Stomach (tissue), 4 donors: ENCODE data around the gene CLASP2.

ENCODE experiments used
- EP300 ChIP-seq: sonication (generic); formaldehyde crosslinking; IDR thresholded peaks from one replicate; pipeline ENCODE4 v1.6.1; 2017; ENCODE audit warnings: antibody characterized with exemption
- POLR2A ChIP-seq, 4 donors: fragments of 450-650 bp; IDR thresholded peaks; one replicate each; pipeline ENCODE4 v1.6.1; 2016; ENCODE audit warnings: antibody characterized with exemption in 4 of 4, control low read depth in 2 of 4, mild to moderate bottlenecking in 1 of 4, moderate library complexity in 1 of 4
- POLR2AphosphoS5 ChIP-seq, 3 donors: sonication (generic); formaldehyde crosslinking; IDR thresholded peaks; one replicate each; pipeline ENCODE4 v1.6.1; 2016; ENCODE audit warnings: antibody characterized with exemption in 3 of 3
- TF ChIP-seq, protein P1 (sequence below), 7 experiments: fragments of 450-650 bp in 4 of 7; fragments of 200-600 bp in 3 of 7; sonication (generic) in 3 of 7; IDR thresholded peaks; one replicate each; pipeline ENCODE4 v1.5.1; 2016 to 2019; ENCODE audit warnings: antibody characterized with exemption in 7 of 7, control low read depth in 2 of 7, mild to moderate bottlenecking in 1 of 7

DNA sequence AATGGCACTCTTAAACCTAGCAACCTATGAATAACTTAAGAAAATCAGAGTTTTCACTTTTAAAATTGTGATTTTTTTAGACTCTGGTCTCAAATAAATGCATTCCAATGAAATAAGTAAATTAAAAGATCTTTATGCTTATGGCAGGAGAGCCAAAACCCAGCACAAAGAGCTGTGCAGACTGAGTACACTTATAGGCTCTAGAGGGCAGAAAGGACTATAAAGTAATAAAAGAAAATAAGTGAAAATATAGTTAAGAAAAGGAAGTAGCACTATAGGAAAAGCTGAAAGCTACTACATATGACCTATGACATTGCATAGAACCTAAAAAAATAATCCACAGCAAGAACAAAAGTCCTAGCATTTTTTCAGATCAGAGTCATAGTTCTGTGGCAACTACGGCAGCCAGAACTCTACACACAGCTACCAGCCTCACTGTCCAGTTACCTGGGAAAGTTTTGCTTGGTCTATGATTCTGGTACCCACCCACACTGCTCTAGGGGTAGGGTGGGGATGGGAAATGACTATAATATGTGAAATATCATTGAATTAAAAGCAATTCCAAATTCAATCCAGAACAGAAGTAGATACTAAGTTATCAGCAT, 30.5 kb downstream of the CLASP2 start:
- TF ChIP-seq, protein P1, sequence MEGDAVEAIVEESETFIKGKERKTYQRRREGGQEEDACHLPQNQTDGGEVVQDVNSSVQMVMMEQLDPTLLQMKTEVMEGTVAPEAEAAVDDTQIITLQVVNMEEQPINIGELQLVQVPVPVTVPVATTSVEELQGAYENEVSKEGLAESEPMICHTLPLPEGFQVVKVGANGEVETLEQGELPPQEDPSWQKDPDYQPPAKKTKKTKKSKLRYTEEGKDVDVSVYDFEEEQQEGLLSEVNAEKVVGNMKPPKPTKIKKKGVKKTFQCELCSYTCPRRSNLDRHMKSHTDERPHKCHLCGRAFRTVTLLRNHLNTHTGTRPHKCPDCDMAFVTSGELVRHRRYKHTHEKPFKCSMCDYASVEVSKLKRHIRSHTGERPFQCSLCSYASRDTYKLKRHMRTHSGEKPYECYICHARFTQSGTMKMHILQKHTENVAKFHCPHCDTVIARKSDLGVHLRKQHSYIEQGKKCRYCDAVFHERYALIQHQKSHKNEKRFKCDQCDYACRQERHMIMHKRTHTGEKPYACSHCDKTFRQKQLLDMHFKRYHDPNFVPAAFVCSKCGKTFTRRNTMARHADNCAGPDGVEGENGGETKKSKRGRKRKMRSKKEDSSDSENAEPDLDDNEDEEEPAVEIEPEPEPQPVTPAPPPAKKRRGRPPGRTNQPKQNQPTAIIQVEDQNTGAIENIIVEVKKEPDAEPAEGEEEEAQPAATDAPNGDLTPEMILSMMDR (IDR thresholded peaks at IDR 0.05) = no peak
- no peak for TF ChIP-seq POLR2A (IDR thresholded peaks at IDR 0.05)
- TF ChIP-seq EP300 = no peak
- TF ChIP-seq POLR2AphosphoS5 (IDR thresholded peaks at IDR 0.05) = no peak
